ENCODE data around the gene MYO1D. TPM values are rescaled to one million over a fixed set of nuclear protein-coding genes. Genes with fewer than 3 reads are reported as not detected.

The MYO1D gene
- total RNA-seq, 2 donors from 2014 or later = 21.4 to 48.3 TPM

DNA sequence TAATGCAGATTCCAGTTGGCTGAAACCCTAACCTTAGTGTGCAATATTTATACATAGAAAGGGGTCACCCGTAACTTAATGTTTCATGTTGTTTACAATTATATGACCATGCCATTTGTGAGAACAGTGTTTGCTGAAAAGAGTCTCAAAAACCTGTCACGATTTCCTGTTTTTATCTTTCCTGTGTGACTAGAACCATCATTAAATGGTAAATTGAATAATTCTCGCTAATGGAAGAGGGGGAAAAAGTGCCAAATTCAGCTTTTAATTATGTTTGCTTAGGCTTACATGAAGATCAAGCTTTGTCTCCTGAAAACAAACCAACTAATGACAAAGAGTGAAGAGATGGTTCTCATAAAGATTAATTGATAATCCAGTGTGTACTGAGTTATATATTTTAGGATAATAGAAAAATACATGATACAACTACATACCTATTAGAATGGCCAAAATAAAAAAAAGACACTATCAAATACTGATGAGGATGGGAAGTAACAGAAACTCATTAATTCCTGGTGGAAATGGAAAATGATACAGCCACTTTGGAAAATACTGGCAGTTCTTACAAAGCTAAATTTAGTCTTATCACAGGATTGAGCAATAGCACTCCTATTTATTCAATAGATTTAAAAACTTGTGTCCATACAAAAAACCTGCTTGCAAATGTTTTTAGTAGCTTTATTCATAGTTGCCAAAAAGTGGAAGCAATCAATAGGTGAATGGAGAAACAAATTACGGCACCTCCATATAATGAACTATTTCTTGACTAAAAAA is 248.5 kb downstream of the MYO1D start:
- 55 to 62% methylated on average over 4 of the region's 4 CpGs for WGBS, 2 donors
- H3K27ac ChIP-seq = peak overlapping the region in 2 of 4 donors; percentile 8 to 16
- no peak overlapping the region for H3K4me3 ChIP-seq
- intact Hi-C loops (cut with DNase I) = no loop called here
- ATAC-seq (peak; percentile 33), DNase-seq (no peak)
- no peak for TF ChIP-seq CTCF (IDR thresholded peaks at IDR 0.05)
- TF ChIP-seq POLR2A (IDR thresholded peaks at IDR 0.05) = no peak
- H3K9me3 ChIP-seq = no peaks in the 10 kb centered on the region
- H3K4me1 ChIP-seq = peaks cover 24% of the 10 kb centered on the region
- H3K36me3 ChIP-seq (replicated peaks in 1 of 2; ENCODE audit: insufficient read depth in 1 of 2, low read depth in 2 of 2) = no peaks in the 10 kb centered on the region
- no peaks in the 10 kb centered on the region for H3K27me3 ChIP-seq

DNA sequence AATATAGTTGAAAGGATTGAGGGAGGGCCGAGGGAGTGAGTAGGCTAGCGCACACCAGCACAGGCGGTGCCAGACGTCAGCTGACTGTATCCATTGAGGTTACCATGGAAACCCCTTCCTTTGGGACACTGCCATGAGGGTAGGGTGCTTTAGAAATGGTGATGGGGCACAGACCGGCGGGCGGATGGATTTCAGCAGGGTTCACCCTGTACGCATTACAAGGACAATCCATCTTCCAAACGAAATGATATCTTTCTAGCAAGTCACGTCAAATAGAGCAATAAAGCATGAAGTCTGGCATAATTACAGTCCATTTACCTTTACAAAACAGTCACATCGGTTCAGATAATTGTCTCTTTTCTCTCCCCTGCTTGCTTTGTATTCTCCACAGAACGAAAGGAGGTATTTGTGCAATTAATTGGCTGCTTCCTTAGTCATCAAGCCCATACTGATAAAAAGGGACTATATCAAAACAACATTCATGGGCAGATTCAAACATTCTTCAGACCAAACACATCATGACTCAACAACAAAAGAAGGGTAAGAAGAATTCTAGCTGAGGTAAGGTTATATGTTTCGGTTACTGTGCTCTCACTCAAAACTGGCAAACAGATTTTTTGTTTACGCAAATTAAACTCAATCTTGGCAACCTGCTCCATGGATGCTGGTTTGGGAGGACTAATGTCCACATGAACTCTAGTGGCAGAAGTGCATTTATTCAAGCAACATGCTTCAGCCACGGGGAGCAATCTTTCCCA is 249.5 kb downstream of the MYO1D start:
- DNase-seq = peak; percentile 14 to 47 (median 42)
- no peak overlapping the region for H3K4me3 ChIP-seq
- no peaks in the 10 kb centered on the region for H3K27me3 ChIP-seq
- no peak for ATAC-seq
- no peak overlapping the region for H3K27ac ChIP-seq
- no peak for TF ChIP-seq CTCF (IDR thresholded peaks at IDR 0.05)
- TF ChIP-seq POLR2A (IDR thresholded peaks at IDR 0.05) = no peak
- no peaks in the 10 kb centered on the region for H3K9me3 ChIP-seq
- WGBS, 2 donors = 71 to 84% methylated on average over 15 of the region's 15 CpGs
- intact Hi-C loops (cut with DNase I) = no loop called here
- H3K4me1 ChIP-seq = peaks cover 24% of the 10 kb centered on the region
- no peaks in the 10 kb centered on the region for H3K36me3 ChIP-seq (replicated peaks in 1 of 2; ENCODE audit: insufficient read depth in 1 of 2, low read depth in 2 of 2)

DNA sequence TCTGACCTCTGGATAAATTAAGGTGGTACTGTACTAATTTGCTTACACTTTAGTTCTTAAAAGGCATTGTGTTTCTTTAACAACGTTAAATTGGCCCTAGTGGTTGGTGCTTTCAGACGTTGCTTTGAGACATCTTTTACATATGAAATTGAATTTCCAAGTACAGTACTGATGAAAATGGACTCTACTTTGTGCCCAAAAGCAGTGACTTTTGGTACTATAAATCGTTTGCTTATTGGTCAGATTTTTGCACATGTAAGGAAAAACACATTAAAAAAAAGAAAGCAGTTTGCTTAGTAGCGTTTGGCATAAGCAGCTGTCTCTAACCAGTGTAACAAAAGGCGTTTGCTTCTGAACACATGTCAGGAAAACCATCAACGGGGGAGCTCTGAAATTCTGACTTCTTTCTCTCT is 250.5 kb downstream of the MYO1D start:
- Histone ChIP-seq H3K9me3 (no peaks in the 10 kb centered on the region), H3K4me3 (no peak overlapping the region), H3K27ac (no peak overlapping the region), H3K4me1 (peaks cover 24% of the 10 kb centered on the region), H3K36me3 (replicated peaks in 1 of 2; ENCODE audit: insufficient read depth in 1 of 2, low read depth in 2 of 2) (no peaks in the 10 kb centered on the region), H3K27me3 (no peaks in the 10 kb centered on the region)
- intact Hi-C loops (cut with DNase I) = no loop called here
- 31 to 38% methylated on average over 6 of the region's 6 CpGs for WGBS, 2 donors
- no peak for DNase-seq
- no peak for ATAC-seq
- TF ChIP-seq POLR2A (IDR thresholded peaks at IDR 0.05) (no peak), CTCF (IDR thresholded peaks at IDR 0.05) (no peak)

DNA sequence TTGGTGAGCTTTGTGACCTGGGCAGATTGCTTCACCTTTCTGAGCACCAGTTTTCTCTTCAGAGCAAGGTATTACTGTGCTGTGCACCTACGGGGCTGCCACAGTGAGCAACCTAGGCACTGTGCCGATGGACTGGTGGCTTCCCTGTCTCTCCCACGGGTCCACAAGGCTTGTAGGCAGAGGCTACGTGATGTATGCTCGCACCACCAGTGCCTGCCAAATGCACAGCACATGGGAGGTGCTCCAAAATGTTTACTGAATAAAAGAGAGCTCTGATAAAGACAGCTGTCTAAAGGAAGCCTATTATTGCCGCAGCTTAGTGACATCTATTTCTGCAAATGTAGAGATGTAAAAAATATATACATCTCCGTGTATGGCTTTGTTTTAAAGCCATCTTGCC is 251.0 kb downstream of the MYO1D start:
- ATAC-seq = no peak
- intact Hi-C loops (cut with DNase I) = no loop called here
- DNase-seq = peak in 3 of 4 donors; percentile 6 to 23 (median 14)
- H3K36me3 ChIP-seq (replicated peaks in 1 of 2; ENCODE audit: insufficient read depth in 1 of 2, low read depth in 2 of 2) = no peaks in the 10 kb centered on the region
- no peaks in the 10 kb centered on the region for H3K27me3 ChIP-seq
- H3K9me3 ChIP-seq = no peaks in the 10 kb centered on the region
- no peak for TF ChIP-seq CTCF (IDR thresholded peaks at IDR 0.05)
- TF ChIP-seq POLR2A (IDR thresholded peaks at IDR 0.05) = no peak
- peaks cover 24% of the 10 kb centered on the region for H3K4me1 ChIP-seq
- H3K4me3 ChIP-seq = no peak overlapping the region
- H3K27ac ChIP-seq = no peak overlapping the region
- 37 to 55% methylated on average over 3 to 7 of the region's 7 CpGs for WGBS, 2 donors

Data from body of pancreas (tissue), 4 donors.